GM21390 (cell line): ENCODE results near the gene COMMD10.

Experiments used
- ATAC-seq: cut with Tn5 transposase; IDR thresholded peaks from one replicate; pipeline ENCODE4 v1.9.1; 2021; ENCODE audit not compliant: unreplicated experiment

The COMMD10 gene

DNA sequence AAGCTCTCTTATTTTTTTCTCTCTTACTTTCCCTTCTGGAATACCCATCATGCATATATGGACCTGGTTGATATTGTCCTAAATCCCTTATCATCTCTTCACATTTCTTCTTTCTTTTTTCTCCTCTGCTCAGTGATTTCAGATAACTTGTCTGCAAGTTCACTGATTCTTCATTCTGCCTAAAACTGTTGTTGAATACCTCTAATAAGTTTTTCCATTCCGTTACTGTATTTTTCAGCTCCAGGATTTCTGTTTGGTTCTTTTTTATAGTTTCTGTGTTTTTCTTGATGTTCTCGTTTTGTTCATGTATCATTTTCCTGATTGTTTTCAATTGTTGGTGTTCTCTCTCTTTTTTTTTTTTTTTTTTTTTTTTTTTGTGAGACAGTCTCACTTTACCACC, 203.7 kb downstream of the COMMD10 start:
- no peak for ATAC-seq

DNA sequence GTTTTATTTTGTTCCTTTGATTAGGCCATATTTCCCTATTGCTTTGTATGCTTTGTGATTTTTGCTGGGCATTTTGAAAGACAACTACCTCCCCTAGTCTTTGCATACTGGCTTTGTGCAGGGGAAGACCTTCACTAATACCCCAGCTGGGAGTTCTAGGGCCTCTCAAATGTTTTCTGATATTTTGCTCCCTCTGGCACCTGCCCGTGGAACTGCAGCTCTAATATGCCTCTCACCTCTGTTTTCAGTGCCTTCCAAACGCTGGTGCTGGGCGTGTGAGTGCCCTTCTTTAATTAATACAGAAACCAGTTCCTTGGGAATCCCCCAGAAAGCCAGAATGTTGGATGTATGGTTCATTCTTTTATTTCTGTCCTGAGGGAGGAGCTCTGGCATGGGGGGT, 204.5 kb downstream of the COMMD10 start:
- ATAC-seq = no peak

DNA sequence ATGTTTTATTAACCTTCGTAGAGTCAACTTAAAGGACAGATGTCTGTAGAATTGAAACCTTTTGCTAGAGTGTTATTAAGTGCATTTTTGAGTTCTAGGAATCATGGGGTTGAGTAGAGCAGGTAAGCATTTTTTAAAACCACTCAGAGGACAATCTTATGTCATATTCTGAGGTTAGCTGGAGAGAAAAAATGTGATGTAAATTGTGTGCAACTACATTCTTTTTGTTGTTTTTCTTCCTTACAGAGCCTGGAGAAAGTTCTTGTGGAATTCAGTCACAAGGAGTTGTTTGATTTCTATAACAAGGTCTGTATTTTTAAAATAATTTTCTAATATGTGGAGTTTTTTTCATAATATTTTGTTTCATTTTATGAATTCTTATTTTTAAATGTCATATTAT, 206.4 kb downstream of the COMMD10 start:
- no peak for ATAC-seq

DNA sequence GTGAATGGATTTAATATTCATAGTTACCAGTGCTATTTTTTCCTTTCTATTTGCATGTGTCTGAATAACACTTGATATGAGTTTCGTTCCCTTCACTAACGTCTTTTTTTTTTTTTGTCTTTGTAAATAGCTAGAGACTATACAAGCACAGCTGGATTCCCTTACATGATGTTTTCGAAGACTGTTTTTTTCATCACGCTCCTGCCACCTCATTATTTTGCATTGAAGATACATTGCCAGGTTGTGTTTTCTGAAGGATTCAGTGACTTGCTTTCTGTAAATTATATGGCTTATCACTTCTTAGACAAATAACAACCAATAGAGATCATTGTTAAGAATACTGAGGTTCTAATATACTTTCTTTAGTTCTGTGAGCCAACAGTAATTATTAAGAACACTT, 207.5 kb downstream of the COMMD10 start:
- ATAC-seq = no peak

DNA sequence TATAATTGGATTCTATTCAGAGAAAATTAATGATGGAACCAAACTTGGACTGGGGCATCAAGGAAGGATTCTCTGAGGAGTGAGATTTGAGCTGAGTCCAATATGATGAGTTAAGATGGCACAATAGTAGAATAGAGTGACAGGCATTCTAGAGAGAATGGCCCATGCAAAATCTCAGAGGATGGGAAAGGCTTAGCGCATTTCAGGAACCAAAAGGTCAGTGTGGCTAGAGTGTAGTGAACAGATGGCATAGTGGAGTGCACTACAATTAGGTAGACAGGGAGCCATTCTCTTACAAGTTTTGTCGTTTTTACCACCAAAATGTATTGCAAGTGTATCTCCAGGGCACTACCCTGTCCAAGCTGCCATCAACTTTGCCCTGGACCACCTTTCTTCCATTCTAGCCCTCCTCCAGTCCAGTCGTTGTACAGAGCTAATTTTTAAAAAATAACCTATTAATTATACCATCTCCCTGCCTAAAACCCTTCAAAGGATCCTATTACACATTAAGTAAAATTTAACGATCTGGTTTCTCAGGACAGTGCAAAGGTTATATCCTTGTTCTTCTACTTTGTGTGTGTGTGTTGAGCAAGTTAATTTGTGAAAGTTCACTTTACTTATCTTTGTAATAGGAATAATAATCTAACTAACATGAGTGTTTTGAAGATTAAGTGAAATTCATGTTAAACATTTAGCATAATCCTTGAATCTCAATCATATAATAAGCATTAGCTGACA, 211.7 kb downstream of the COMMD10 start:
- no peak for ATAC-seq

DNA sequence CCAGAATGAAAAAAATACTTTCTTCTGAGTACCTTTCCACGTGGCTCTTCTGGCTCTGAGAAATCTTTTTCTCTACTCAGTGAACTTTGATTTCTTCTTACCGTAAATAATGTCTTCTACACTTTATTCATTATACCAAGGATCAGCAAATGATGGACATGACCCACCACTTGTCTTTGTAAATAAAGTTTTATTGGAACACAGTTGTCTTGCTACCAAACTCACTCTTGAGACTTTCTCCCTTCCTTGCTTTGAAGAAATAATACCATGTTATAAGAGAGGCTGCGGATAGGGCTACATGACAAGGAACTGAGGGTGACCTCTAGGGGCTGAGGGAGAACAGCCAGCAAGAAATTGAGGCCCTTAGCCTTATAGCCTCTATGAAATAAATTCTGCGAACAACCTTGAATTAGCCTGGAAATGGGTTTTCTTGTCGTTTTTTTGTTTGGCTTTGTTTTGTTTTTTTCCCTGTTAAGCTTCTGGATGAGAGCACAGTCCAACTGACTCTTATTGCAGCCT, 212.5 kb downstream of the COMMD10 start:
- no peak for ATAC-seq

DNA sequence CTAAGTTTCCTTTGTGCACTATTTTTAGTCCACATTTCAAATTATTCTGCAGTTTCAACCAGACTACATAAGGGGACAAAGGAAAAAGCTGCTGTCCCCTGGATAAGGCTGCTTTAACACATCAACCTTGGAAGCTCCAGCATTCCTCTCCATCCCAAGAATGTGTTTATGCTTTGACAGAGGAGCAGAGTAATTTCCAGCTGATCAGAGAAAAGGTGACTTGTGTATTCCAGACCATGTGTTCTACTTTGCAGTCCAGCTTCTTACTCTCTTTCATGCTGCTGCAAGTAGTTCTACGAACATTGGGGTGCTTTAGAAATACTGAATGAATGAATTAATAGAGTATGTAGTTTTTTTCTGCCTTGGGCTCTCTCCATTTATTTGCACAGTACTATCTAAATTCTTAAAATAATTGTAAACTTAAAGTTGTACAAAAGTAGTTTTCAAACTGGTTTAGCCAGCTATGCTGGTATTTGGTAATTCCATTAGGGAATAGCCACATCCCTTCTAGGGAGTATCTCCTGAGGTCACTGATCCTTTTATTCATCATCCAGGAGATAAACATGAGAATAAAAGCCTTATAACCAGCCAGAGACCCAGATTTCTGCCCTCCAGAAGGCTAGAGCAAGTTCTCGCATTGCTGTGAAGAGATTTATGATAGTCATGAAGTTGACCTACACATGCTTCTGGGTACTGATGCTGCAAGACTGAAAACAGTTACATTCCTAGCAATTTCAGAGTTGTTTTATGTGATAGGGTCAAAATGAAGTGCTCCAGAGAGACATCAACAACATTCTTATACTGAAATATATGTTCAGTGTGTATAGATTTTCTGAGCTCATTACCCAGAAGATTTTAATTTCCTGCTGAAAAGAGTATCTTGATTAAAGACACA, 215.2 kb downstream of the COMMD10 start:
- no peak for ATAC-seq

DNA sequence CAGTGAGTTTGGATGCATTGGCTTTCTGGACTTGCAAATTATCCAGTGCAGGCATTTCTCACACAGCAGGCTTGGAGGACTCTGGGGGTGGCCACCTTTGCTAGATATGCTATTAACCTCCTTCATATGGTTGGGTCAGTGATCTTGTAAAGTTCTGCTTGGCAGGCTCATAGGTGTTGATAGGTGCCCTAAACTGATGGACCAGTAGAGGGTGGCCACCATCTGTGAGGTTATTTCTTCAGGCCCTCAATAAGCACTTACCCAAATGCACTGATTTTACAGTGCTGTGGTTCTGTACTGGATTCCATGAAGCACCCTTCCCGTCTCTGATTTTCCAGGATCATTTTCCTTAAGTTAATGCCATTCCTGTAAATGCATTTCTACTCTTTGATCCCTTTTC, 216.3 kb downstream of the COMMD10 start:
- no peak for ATAC-seq

DNA sequence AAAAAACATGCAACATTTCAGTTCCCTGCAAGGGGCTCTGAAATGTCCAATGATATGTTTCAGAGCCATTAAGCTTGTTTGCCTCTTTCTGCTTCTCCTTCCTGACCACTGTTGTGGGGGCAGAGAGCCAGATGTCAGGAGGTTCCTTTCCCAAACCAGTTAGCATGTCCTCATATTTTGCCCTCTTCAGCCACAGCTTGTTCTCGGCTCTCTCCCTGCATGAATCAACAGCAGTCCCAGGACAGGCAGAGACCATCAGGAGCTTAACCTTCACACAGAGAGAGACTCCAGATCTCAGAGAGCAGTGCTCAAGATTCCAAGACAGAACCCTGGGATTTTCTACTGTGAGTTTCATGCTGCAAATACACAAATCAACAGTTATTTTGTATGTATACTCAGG, 218.5 kb downstream of the COMMD10 start:
- ATAC-seq = no peak

DNA sequence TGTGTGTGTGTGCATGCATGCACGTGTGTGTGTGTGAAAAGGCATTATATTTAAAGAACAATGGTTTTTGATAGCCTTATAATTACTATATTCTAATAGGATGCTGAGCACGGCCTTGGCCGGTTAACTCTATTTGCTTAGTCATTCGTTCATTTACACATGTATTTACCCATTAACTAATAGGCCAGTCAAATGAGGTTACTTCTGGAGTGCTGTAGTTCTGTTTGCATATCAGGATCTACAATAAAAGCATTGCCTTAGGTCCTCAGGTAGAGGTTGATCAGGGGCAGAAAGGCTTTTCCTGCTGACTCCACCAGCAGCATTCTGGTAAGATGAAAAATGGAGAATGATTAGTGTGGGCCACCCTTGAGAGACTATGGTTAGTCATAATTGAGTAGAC, 219.0 kb downstream of the COMMD10 start:
- ATAC-seq = no peak

DNA sequence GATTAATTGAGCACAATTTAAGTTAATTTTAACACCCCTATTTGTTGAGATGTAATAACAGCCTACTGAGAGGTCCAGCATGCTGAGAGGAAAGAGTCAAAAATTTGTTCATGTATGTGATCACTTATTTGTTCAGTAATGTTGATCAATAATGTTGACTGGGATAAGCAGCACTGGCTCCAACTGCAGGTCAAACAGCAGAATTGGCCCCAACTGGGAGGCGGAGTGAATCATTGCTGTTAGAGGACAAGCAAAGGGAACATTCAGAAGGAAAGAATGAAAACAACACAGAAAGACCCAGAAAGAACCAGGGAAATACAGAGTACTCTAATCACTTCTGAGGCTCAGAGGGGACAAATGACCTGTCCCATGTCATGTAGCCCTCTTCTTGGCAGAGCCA, 221.1 kb downstream of the COMMD10 start:
- no peak for ATAC-seq

DNA sequence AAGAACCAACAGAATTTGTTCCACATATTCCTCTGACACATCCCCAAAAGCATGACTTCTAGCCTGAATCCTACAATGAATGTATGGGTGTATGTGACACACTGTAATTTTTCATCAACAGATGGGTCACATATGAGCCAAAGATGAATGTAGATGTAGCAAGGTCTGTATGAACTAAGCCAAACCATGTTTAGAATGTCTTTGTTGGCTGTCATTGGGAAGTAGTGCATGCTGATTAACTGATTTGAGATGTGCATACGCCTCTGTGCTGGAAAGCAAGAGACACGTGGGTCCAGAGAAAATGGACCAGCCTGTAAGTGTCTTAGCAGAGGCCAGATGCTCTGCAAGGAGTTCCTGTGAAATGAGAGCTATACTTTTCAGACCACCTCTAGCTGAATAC, 222.0 kb downstream of the COMMD10 start:
- no peak for ATAC-seq

DNA sequence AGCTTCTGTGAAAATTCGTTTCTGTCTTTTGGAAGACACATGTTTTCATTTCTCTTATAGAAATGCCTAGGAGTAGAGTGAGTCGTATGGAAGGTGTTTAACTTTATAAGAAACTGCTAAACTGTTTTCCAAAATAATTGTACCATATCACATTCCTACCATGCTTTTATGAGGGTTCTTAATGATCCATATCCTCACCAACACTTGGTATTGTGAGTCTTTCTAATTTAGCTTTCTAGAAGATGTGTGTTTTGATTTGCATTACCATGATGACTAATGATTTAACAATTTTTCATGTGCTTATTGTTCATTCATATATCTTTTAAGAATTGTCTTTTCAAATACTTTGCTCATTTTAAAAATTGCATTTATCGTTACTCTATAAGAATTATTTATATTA, 223.6 kb downstream of the COMMD10 start:
- ATAC-seq = no peak

DNA sequence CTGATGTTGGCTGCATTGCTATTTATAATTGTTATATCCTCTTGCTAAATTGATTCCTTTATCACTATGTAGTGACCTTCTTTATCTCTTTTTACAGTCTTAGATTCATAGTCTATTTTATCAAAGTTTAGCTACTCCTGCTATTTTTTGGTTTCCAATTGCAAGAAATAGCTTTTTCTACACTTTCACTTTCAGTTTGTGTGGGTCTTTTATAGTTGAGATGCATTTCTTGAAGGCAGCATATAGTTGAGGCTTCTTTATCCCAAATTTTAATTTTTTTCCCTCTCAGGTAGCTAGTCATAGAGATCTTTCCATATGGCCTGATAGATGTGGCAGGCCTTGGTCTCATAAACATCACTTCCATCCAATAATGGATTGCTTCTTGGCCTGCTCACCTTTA, 228.5 kb downstream of the COMMD10 start:
- no peak for ATAC-seq

DNA sequence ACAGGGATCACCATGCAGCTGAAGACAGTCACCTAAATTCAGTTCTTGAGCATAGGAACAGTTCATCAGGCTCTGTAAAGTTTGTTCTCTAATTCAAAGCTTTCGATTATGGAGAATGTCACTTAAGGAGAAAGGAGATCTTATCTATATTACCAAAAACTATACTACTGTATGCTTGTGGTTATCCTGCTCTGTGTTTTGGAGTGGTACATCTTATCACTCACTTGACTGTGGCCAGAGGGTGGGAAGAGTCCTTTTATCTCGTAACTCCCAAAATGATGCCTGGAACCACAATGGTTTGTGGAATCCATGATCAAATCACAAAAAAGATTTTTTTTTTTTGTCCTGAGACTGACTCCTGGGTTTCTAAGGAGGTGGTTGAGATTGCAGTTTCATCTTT, 230.7 kb downstream of the COMMD10 start:
- no peak for ATAC-seq

DNA sequence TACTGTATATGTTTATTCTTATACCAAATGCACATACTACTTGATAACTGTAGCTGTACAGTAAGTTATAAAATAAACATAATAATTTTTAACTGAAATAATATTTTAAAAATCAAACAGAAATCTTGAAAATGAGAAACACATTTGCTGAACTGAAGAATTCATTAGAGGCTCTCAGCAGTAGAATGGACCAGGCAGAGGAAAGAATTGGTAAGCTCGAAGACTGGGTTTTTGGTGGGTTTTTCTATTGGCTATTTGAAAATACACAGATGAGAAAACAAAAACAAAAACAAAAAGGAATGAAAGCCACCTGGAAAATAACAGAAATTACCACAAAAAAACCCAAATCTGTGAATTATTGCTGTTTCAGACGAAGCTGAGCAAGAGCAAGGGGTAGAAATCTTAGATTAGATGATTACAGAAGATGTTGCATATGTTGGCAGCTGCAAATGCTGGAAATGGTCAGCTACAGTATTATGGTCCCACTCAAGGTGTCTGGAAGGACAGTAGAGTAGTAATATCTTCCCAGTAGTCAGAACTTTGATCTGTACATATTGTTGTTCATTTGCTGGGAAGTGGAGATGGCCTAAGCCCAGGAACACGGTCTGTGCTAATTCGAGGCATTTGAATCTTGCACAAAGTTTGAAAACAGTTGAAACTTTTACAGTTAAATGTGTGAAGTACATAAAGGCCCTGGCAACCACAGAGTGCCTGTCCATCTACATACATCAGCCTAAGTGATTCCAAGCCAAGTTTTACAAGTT, 233.4 kb downstream of the COMMD10 start:
- no peak for ATAC-seq

DNA sequence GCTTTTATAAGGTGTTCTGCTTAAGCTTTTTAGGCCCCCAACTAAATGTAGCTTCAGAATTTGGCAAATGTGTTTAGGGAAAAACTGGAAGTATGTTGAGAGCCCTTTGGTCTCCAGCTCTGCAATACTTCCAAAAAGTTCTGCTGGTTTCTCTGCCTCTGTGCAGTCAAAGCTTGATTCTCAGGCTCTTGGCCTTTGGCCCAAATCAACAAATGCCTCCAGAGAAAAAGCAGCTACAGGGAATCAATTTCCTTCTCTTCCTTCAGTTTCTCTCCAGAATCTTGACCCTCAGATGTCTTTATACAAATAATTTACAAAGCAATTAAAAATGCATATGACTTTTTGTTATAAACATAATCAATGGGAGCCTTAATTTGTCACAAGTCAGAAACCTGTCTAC, 235.7 kb downstream of the COMMD10 start:
- no peak for ATAC-seq

DNA sequence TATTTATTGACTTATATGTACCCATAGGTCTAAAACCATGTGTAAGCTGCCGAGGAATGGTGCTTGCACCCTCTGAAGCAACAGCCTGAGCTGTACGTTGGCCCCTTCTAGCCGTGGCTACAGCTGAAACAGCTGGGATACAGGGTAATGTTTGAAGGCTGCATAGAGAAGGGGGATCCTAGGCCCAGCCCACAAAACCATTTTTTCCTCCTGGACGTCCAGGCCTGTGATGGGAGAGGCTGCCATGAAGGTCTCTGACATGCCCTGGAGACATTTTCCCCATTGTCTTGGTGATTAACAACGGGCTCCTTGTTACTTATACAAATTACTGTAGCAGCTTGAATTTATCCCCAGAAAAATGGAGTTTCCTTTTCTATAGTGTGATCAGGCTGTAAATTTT, 244.7 kb downstream of the COMMD10 start:
- ATAC-seq = no peak

DNA sequence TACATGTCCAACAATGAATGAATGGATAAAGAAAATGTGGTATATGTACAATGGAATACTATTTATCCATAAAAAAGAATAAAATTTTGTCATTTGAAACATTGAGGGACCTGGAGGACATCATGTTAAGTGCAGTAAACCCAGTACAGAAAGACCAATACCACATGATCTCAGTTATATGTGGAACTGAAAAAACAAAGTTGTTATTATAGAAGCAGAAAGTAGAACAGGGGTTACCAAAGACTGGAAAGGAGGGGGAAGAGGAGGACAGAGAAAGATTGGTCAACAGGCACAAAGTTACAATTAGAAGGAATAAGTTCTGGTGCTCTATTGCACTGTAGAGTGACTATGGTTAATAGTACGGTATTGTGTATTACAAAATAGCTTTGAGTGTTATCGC, 256.0 kb downstream of the COMMD10 start:
- ATAC-seq = no peak
